IPS-18c (cell line): ENCODE measurements around the gene TIGD2.
"Not testable (repeated sequence)": the region's sequence is repeated elsewhere in the genome, so short reads cannot be mapped to it uniquely, and the experiment has no call there.

ENCODE experiments used
- H3K4me3 ChIP-seq: 2 replicates; pipeline ENCODE4 v1.7.0; 2013; ENCODE audit warnings: low read depth, mild to moderate bottlenecking, low read length, moderate library complexity; ENCODE audit not compliant: insufficient read depth
- H3K9me3 ChIP-seq: one replicate; pipeline ENCODE4 v1.6.1; 2013; ENCODE audit warnings: mild to moderate bottlenecking, low read length, moderate library complexity; ENCODE audit not compliant: control insufficient read depth, insufficient read depth

TIGD2 gene

DNA sequence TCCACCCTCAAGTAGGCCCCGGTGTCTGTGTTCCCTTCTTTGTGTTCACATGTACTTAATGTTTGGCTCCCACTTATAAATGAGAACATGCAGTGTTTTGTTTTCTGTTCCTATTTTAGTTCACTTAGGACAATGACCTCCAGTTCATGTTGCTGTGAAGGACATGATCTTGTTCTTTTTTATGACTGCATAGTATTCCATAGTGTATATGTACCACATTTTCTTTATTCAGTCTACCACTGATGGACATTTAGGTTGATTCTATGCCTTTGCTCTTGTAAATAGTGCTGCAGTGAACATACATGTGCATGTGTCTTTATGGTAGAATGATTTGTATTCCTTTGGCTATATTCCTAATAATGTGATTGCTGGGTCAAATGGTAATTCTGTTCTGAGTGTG is 33.3 kb downstream of the TIGD2 start:
- not testable (repeated sequence) for H3K9me3 ChIP-seq, H3K4me3 ChIP-seq

- Histone ChIP-seq H3K9me3 (no peaks in the 10 kb centered on the region), H3K4me3 (no peak overlapping the region)
Observed at GRCh38 chr4:89146196-89146595, 34.9 kb downstream of the TIGD2 start.

GRCh38 chr4:89152972-89153371 is 41.6 kb downstream of the TIGD2 start:
- Histone ChIP-seq H3K4me3 (no peak overlapping the region), H3K9me3 (no peaks in the 10 kb centered on the region)

DNA sequence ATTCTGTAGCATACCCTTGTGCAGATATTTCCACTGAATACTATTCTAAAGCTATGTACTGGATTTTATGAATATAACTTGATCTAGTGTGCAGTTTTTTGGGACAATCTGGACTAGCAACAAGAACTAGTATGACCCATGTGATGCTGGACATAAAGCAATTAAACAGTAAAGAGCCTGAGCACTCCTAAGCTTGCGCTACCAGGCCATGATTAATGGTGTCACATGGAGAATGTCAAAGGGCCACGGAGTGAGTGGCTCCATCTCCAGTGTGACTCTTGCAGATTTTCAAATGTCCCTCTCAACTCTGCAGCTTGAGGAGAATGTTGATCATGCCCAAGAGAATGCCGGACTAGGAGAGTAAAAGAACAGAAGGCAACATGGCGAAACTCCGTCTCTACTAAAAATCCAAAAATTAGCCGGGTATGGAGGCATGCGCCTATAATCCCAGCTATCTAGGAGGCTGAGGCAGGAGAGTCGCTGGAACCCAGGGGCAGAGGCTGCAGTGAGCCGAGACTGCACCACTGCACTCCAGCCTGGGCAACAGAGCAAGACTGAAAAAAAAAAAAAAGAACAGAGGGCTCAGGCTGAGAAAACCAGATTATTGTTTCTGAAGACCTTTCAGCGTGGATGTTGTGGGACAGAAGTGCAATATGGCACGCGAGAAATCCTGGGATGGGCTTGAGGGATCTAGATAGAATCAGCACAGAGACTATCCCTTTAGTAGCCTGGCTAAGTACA is 45.0 kb downstream of the TIGD2 start:
- H3K9me3 ChIP-seq, result no peaks in the 10 kb centered on the region
- H3K4me3 ChIP-seq, result no peak overlapping the region

DNA sequence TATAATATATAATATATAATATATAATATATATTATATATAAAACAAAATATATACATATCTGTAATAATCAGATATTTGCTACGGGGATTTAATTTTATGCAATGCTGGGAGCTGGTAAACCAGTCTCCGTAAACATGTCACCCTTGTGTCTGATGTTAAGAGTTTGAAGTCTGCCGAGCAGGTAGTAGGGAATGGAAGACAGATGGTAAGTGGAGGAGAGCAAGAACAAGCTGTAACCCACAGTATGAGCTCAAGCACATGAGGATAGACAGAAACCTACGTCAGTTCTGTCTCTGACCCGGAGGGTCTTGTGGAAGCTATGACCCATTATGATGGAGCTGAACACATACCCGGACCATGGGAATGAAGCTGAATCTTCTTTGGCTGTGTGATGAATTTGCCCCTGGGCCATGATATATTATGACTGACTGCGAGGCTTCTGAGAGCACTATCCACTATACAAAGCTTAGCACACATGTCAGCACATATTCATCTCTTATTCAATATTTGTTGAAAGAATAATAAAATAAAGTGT is 46.2 kb downstream of the TIGD2 start:
- no peak overlapping the region for H3K4me3 ChIP-seq
- no peaks in the 10 kb centered on the region for H3K9me3 ChIP-seq

GRCh38 chr4:89158884-89159503 is 47.7 kb downstream of the TIGD2 start:
- no peaks in the 10 kb centered on the region for H3K9me3 ChIP-seq
- H3K4me3 ChIP-seq, result no peak overlapping the region

DNA sequence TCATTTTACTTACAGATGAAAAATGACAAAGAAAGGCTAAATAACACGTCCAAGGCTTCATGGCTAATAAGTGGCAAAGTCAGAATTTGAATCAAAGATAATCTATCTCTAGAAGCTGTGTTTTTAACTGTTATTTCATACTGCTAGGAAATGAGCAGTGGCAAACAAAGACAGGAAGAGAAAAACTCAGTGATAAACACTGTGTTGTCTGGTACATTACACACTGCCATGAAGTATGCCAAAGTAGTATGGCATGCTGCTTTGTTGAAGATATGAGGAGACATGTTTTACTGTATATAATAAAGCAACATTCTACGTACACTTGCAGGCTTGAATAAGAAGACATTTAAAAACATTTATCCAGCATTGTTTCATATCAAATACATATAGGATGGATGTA is 49.5 kb downstream of the TIGD2 start:
- Histone ChIP-seq H3K4me3 (no peak overlapping the region), H3K9me3 (no peaks in the 10 kb centered on the region)

- no peak overlapping the region for H3K4me3 ChIP-seq
- no peaks in the 10 kb centered on the region for H3K9me3 ChIP-seq
Observed at GRCh38 chr4:89161841-89162240, 50.5 kb downstream of the TIGD2 start.

- no peaks in the 10 kb centered on the region for H3K9me3 ChIP-seq
- H3K4me3 ChIP-seq, result no peak overlapping the region
Observed at GRCh38 chr4:89162496-89162895, 51.2 kb downstream of the TIGD2 start.

DNA sequence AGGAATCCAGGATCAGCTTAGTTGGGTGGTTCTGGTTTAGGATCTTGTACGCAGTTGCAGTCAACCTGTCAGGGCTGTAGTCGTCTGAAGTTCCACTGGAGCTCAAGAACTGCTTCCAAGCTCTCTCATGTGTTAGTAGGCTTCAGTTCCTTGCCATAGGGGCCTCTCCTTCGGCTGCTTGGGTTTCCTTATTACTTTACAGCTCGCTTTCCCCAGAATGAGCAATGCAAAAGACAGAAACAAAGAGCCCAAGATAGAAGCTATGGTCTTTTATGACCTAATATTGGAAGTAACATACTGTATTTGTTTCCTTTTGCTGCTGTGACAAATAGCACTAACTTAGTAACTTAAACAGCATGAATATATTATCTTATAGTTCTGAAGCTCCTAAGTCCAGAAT is 51.7 kb downstream of the TIGD2 start:
- H3K9me3 ChIP-seq, result no peaks in the 10 kb centered on the region
- H3K4me3 ChIP-seq, result no peak overlapping the region

DNA sequence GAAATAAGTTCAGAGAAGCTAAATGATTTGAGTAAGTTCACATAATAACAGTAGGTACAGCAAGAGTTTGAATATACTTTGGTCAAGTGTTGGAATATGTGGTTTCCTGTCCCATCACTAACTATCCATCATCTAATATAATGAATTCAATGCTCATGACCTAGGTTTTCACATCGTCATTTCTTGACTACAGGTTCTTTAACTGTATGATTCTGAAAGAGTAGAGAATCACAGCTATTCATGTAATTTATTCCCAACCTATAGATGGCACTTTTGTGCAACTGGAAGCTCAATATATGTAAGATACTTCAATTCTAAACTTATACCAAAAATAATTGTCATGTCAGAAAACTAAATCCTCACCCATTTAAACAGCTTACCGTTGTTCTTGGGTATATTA is 53.1 kb downstream of the TIGD2 start:
- no peak overlapping the region for H3K4me3 ChIP-seq
- no peaks in the 10 kb centered on the region for H3K9me3 ChIP-seq
